K562 (cell line): ENCODE measurements around the gene DGCR6L. TPM values are rescaled to one million over a fixed set of nuclear protein-coding genes. Genes with fewer than 3 reads are reported as not detected.

Experiments
- ETS2 ChIP-seq: IDR thresholded peaks from 2 replicates; pipeline ENCODE4 v1.6.1; 2016; ENCODE audit warnings: borderline replicate concordance, missing genetic modification characterization, mild to moderate bottlenecking, moderate library complexity, missing compliant biosample characterization; ENCODE audit not compliant: poor library complexity, severe bottlenecking
- FUS ChIP-seq: fragments of 200-400 bp; formaldehyde crosslinking; optimal IDR thresholded peaks from 2 replicates; pipeline ENCODE3; 2017; ENCODE audit warnings: low read depth, low read length
- JUN ChIP-seq, 2 experiments: sonication (generic) in 1 of 2; formaldehyde crosslinking in 1 of 2; IDR thresholded peaks; 2 replicates each; pipeline versions ENCODE4 v1.6.1 to v1.8.0; 2012 to 2022; ENCODE audit warnings: borderline replicate concordance in 2 of 2, mild to moderate bottlenecking in 2 of 2, improper control_type of control experiment in 1 of 2, low read depth in 1 of 2, low read length in 1 of 2, missing genetic modification reagents in 1 of 2
- KAT7 ChIP-seq: sonication (generic); formaldehyde crosslinking; IDR thresholded peaks from 2 replicates; pipeline ENCODE4 v1.8.0; 2022; ENCODE audit warnings: missing genetic modification reagents, mild to moderate bottlenecking, borderline replicate concordance
- MAFF ChIP-seq: IDR thresholded peaks from 2 replicates; pipeline ENCODE4 v1.6.1; 2012; ENCODE audit warnings: low read length, improper control_type of control experiment
- PCBP2 ChIP-seq: fragments of 200-400 bp; formaldehyde crosslinking; IDR thresholded peaks from 2 replicates; pipeline ENCODE4 v1.6.1; 2018; ENCODE audit warnings: low read length, low read depth, mild to moderate bottlenecking, moderate library complexity; ENCODE audit not compliant: poor library complexity, severe bottlenecking
- PHB2 ChIP-seq: fragments of 450-650 bp; IDR thresholded peaks from 2 replicates; pipeline ENCODE4 v1.6.1; 2017; ENCODE audit warnings: low read depth
- PPARD ChIP-seq: fragments of 250-450 bp; sonication (Bioruptor Pico); IDR thresholded peaks from 2 replicates; pipeline ENCODE4 v1.8.0; 2022; ENCODE audit warnings: inconsistent platforms, mild to moderate bottlenecking, moderate library complexity
- PURB ChIP-seq: sonication (generic); formaldehyde crosslinking; IDR thresholded peaks from 2 replicates; pipeline ENCODE4 v1.9.0; 2021; ENCODE audit warnings: low read depth, mild to moderate bottlenecking, missing genetic modification reagents
- RFX1 ChIP-seq: fragments of 450-650 bp; IDR thresholded peaks from 2 replicates; pipeline ENCODE4 v1.6.1; 2016; ENCODE audit warnings: mild to moderate bottlenecking, moderate library complexity
- SMARCA4 ChIP-seq: fragments of 450-650 bp; IDR thresholded peaks from 2 replicates; pipeline ENCODE4 v1.6.1; 2016
- SNRNP70 ChIP-seq: fragments of 200-400 bp; formaldehyde crosslinking; optimal IDR thresholded peaks from 2 replicates; pipeline ENCODE3; 2017; ENCODE audit warnings: low read depth, low read length
- SUPT5H ChIP-seq: fragments of 450-650 bp; IDR thresholded peaks from 2 replicates; pipeline ENCODE4 v1.6.1; 2016
- ZNF133 ChIP-seq: fragments of 250-450 bp; sonication (Bioruptor Pico); IDR thresholded peaks from 2 replicates; pipeline ENCODE4 v1.4.0; 2020; ENCODE audit warnings: mild to moderate bottlenecking
- ZNF232 ChIP-seq: sonication (generic); formaldehyde crosslinking; IDR thresholded peaks from 2 replicates; pipeline ENCODE4 v1.8.0; 2022; ENCODE audit warnings: mild to moderate bottlenecking, missing genetic modification reagents
- ZNF57 ChIP-seq: fragments of 450-650 bp; formaldehyde crosslinking; IDR thresholded peaks from 2 replicates; pipeline ENCODE4 v1.4.0; 2020; ENCODE audit warnings: mild to moderate bottlenecking, moderate library complexity
- polyA plus RNA-seq, 8 experiments: library from polyadenylated mRNA; depleted of rRNA in 4 of 8; stranded (reverse) in 5 of 8; unstranded in 3 of 8; fragments of >200 nt; fragmentation: Nextera tagmentation in 2 of 8; fragmentation: Illumina TruSeq in 1 of 8; extraction: Ambion mirVana in 2 of 8; extraction: Trizol in 1 of 8; gene quantifications; 2 replicates each; pipeline versions ENCODE4 v1.2.1 to v1.2.3, GENCODE V29; 2011 to 2014; ENCODE audit warnings: inconsistent platforms in 1 of 8, missing spikeins in 1 of 8
- total RNA-seq, 7 experiments: library from RNA; depleted of rRNA in 6 of 7; stranded (reverse); fragments of >200 nt in 6 of 7; fragmentation: Illumina TruSeq in 2 of 7; extraction: Trizol in 2 of 7; gene quantifications; 2 replicates each; pipeline versions ENCODE4 v1.2.1 to v1.2.3, GENCODE V29; 2011 to 2021; ENCODE audit warnings: low replicate concordance in 1 of 7
- TF ChIP-seq, protein P1 (sequence below): fragments of 250-450 bp; sonication (Bioruptor Pico); IDR thresholded peaks from 2 replicates; pipeline ENCODE4 v1.8.0; 2022; ENCODE audit warnings: inconsistent platforms, mild to moderate bottlenecking, moderate library complexity, borderline replicate concordance
- TF ChIP-seq, protein P2 (sequence below): sonication (generic); formaldehyde crosslinking; IDR thresholded peaks from 2 replicates; pipeline ENCODE4 v1.8.0; 2023; ENCODE audit warnings: mild to moderate bottlenecking, missing genetic modification reagents
- TF ChIP-seq, protein P3 (sequence below): fragments of 250-450 bp; sonication (Bioruptor Pico); IDR thresholded peaks from 2 replicates; pipeline ENCODE4 v1.4.0; 2020; ENCODE audit warnings: mild to moderate bottlenecking, moderate library complexity
- TF ChIP-seq, protein P4 (sequence below): fragments of 450-650 bp; IDR thresholded peaks from 2 replicates; pipeline ENCODE4 v1.6.1; 2017; ENCODE audit warnings: mild to moderate bottlenecking, moderate library complexity

The DGCR6L gene
- total and polyA plus RNA-seq, 9 of the 15 experiments (the other 6 are each of a cell fraction or from before 2014, with no cell fraction given) = 3.6 to 151 (median 51.0) TPM

DNA sequence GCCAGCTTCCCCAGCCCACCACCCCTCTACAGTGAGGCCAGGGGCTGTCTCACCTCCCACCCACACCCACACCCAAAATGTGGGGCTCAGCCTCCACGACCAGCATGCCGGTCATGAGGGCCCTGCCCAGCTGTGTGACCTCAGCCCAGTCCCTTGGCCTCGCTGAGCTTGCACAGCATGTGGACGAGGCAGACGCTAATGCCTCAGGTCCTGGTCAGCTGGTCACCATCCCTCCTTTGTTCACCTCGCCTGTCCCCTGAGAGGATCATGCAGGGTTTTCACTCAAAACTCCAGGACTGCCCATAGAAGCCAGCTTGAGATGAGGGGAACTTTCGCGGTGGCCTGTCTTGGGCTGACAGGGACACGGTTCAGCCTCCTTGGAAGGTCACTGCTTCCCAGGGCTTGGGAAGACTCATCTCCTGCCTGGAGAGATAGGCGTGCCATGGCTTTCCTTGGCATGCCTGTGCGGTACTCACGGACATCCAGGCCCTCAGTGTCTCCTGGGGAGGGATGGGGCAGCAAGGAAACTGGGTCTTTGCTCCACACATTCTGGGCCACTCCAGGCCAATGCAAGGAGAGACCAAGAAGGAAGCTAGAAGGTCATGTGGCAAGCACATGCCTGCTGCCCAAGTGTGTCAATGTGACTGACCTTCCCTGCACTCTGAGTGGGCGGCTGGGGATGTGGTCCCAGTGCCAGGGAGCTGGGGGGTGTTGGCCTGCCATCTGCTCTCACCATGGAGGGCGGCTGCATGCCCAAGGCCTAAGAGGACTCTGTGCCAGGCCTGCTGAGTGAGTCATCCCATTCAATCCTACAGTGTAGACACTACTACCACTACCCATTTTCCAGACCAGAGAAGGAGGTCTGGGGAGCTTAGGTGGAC, 48.5 kb downstream of the DGCR6L start (continued):
- TF ChIP-seq, protein P1, sequence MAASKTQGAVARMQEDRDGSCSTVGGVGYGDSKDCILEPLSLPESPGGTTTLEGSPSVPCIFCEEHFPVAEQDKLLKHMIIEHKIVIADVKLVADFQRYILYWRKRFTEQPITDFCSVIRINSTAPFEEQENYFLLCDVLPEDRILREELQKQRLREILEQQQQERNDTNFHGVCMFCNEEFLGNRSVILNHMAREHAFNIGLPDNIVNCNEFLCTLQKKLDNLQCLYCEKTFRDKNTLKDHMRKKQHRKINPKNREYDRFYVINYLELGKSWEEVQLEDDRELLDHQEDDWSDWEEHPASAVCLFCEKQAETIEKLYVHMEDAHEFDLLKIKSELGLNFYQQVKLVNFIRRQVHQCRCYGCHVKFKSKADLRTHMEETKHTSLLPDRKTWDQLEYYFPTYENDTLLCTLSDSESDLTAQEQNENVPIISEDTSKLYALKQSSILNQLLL (CRISPR knock-in tag) = no peak
- TF ChIP-seq KAT7 (CRISPR knock-in tag) = no peak
- TF ChIP-seq PURB = no peak
- TF ChIP-seq PCBP2 = no peak
- TF ChIP-seq, protein P2, sequence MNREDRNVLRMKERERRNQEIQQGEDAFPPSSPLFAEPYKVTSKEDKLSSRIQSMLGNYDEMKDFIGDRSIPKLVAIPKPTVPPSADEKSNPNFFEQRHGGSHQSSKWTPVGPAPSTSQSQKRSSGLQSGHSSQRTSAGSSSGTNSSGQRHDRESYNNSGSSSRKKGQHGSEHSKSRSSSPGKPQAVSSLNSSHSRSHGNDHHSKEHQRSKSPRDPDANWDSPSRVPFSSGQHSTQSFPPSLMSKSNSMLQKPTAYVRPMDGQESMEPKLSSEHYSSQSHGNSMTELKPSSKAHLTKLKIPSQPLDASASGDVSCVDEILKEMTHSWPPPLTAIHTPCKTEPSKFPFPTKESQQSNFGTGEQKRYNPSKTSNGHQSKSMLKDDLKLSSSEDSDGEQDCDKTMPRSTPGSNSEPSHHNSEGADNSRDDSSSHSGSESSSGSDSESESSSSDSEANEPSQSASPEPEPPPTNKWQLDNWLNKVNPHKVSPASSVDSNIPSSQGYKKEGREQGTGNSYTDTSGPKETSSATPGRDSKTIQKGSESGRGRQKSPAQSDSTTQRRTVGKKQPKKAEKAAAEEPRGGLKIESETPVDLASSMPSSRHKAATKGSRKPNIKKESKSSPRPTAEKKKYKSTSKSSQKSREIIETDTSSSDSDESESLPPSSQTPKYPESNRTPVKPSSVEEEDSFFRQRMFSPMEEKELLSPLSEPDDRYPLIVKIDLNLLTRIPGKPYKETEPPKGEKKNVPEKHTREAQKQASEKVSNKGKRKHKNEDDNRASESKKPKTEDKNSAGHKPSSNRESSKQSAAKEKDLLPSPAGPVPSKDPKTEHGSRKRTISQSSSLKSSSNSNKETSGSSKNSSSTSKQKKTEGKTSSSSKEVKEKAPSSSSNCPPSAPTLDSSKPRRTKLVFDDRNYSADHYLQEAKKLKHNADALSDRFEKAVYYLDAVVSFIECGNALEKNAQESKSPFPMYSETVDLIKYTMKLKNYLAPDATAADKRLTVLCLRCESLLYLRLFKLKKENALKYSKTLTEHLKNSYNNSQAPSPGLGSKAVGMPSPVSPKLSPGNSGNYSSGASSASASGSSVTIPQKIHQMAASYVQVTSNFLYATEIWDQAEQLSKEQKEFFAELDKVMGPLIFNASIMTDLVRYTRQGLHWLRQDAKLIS (CRISPR knock-in tag) = no peak
- TF ChIP-seq SNRNP70 = no peak
- TF ChIP-seq PPARD (CRISPR knock-in tag) = no peak
- no peak for TF ChIP-seq ZNF232 (CRISPR knock-in tag)
- no peak for TF ChIP-seq RFX1
- no peak for TF ChIP-seq SUPT5H
- TF ChIP-seq ETS2 (tag) = no peak
- no peak for TF ChIP-seq ZNF57 (CRISPR knock-in tag)
- no peak for TF ChIP-seq FUS
- TF ChIP-seq, protein P3, sequence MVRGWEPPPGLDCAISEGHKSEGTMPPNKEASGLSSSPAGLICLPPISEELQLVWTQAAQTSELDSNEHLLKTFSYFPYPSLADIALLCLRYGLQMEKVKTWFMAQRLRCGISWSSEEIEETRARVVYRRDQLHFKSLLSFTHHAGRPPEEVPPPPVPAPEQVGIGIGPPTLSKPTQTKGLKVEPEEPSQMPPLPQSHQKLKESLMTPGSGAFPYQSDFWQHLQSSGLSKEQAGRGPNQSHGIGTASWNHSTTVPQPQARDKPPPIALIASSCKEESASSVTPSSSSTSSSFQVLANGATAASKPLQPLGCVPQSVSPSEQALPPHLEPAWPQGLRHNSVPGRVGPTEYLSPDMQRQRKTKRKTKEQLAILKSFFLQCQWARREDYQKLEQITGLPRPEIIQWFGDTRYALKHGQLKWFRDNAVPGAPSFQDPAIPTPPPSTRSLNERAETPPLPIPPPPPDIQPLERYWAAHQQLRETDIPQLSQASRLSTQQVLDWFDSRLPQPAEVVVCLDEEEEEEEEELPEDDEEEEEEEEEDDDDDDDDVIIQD = peak; percentile 86; the same call in 1 of the 2 replicates
- TF ChIP-seq, protein P4, sequence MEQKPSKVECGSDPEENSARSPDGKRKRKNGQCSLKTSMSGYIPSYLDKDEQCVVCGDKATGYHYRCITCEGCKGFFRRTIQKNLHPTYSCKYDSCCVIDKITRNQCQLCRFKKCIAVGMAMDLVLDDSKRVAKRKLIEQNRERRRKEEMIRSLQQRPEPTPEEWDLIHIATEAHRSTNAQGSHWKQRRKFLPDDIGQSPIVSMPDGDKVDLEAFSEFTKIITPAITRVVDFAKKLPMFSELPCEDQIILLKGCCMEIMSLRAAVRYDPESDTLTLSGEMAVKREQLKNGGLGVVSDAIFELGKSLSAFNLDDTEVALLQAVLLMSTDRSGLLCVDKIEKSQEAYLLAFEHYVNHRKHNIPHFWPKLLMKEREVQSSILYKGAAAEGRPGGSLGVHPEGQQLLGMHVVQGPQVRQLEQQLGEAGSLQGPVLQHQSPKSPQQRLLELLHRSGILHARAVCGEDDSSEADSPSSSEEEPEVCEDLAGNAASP = no peak
- TF ChIP-seq PHB2 = no peak
- TF ChIP-seq MAFF = no peak
- TF ChIP-seq ZNF133 (CRISPR knock-in tag) = 0 out of 2 replicates have a peak, but pooled peaks have one; percentile 52
- no peak for TF ChIP-seq SMARCA4
- TF ChIP-seq JUN (IDR thresholded peaks at IDR 0.05; ENCODE audit: borderline replicate concordance, low read depth, low read length) = no peak
- 0 out of 2 replicates have a peak, but pooled peaks have one; percentile 64 for TF ChIP-seq JUN (CRISPR knock-in tag; IDR thresholded peaks at IDR 0.05; ENCODE audit: borderline replicate concordance)
